HG03103 (cell line): Measurements from ENCODE around the gene MAFG.

Source experiments
- ATAC-seq: cut with Tn5 transposase; IDR thresholded peaks from one replicate; pipeline ENCODE4 v1.9.1; 2021; ENCODE audit warnings: low read depth; ENCODE audit not compliant: unreplicated experiment

The MAFG gene

DNA sequence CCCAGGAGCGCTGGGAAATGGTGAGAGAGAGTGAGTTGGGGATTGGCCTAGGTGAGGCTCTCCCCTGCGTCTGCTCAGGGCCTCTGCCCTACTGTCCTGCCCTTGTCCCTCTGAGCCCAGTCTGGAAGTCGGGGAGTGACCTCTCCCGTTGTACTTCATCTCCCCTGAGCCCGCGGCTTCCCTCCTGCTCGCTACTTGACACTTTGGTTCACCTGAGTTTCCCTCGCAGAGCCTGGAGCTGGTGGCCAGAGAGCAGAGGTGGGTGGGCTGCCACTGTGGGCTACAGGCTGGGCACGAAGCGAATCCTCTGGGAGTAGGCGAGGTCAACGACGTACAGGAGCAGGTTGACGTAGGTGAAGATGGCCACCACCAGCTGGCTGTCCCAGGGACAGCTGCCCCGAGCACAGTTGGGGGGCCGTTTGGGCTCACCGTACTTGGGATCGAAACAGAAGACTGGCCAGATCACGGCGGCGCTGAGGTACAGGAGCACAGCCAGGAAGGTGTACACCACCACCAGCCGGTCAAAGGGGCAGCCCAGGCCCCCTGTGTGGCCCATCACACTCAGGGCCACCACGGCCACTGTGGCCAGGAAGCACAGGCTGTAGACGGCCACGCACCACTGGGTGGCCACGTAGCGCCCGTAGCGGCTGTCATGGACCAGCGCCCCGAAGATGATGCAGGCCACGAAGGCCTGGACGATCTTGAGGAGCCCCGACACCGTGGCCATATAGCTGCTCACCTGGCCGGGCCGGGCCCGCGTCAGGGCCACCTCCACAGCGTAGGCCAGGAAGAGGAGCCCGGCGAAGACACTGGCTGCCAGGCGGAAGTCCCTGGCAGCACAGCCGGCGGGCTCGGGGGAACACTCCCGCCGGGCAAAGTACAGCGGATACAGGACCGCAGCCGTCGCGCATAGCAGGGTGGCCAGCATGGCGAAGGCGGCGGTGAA is 13.3 kb upstream of the MAFG start:
- ATAC-seq: no peak

DNA sequence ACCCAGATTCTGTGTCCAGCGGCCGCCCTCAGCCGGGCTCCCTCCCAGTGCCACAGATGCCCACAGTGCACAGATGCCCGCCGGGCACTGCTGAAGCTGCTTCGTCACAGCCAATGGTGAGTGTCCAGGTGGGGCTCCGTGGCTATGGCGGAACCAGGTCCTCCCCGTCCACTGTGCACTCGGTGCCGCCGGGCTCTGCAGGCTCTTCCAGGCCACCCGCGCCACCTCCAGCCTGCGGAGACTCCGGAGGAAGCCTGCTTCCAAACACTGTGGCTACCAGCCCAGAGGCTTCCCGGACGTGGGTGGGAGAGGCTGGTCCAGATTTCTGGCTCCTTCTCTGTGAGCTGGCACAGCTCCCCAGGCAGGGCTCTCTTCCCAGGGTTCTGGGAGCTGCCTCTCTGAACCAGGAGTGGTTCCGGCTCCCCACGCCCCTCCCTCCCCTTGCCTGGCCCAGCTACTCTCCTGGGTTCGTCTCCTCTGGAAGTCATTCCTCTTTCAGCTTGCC is 12.4 kb upstream of the MAFG start:
- ATAC-seq: no peak

DNA sequence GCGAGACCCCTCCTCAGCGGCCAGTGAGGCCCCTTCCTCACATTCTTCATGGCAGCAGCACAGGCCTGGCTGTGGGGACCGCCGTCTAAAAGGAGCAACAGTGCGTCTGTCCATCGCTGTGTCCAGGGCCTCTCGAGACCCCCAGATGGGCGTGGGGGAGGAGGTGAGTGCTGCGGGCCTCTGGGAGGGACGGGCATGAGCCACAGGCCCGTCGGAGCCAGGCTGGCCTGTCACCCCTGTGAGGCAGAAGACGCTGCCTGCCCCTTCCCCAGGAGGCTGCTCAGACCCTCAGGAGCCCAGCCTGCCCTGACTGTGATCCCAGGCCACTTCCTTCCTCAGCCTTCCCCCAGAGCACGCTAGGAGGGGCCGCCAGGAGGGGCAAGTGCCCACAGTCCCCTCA is 11.7 kb upstream of the MAFG start:
- ATAC-seq: no peak

DNA sequence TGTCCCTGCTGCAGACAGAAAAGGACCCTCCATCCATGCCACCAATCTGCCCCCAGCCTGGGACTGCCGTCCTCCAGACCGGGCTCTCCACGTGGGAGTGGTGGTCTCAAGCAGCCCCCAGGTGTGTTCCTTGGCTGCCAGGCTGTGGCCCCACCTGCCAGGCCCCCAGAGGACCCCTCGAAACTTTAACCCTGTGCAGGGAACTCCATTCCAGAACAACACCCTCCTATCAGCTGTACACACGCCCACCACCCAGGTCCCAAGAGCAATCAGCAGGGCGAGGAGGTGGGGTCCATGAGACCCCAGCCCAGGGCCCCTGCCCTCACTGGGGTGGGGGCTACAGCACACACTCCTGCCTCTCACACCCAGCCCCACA is 8.2 kb upstream of the MAFG start:
- no peak for ATAC-seq

DNA sequence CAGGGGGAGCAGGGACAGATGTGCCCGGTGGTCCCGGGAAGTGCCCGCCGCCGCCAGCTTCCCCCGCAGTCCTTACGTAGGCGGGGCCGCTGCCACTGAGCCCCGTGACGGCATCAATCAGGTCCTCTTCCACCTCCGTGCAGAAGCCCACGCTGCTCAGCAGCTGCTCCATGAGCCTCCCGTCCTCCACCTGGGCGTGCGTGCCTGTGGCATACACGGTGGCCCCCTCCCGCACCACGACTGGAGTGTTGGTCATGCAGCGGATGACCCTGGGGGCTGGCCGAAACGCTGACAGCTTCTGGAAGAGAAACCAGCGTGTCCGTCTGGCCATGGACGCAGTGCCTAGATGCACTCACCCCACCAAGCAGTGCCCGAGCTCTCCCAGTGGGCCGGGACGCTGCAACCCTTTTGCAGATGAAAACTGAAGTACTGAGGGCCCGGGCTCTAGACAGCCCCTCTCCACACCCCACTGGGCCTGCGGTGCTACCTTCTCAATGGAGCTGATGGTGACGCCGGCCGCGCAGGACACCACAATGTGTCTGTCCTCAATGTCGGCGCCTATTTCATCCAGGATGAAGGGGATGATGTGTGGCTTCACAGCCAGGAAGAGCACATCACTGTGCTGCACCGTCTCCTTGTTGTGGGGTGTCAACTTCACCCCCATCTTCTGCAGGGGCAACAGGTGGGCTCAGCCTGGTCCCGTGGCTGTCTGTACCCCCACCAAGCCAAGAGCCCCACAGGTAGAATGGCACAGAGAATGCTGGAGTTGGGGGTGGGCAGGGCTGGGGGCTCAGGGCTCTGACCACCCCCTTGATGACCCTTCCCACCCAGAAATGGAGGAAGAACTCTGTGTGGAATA is 7.5 kb upstream of the MAFG start:
- ATAC-seq: no peak

DNA sequence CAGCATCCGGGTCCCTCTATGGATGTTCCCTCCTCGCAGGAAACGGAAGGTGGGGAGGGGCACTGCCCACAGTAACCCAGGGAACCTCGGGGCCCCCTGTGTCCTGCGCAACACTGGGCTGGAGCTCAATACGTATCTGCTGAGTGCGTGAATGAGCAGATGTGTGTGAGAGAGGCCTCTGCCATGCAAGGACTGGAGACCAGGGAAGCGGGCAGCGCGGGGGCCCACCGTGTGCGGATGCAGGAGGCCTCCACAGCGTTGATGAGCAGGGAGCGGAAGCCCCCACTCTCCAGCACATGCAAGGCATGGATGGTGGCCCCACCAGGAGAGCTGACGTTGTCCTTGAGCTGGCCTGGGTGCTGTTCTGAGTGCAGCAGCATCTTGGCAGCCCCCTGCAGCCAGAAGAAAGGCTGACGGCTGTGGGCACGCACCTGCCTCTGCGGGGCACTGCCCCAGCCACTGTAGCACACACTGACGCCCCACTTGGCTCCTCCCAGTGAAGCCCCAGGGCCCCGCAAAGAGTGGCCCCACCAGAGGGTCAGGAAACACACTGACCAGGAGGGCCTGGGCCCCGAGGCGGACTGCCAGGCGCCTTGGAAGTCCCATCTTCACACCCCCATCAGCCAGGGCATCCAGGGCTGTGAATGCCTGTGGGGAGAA is 6.7 kb upstream of the MAFG start:
- ATAC-seq: no peak

DNA sequence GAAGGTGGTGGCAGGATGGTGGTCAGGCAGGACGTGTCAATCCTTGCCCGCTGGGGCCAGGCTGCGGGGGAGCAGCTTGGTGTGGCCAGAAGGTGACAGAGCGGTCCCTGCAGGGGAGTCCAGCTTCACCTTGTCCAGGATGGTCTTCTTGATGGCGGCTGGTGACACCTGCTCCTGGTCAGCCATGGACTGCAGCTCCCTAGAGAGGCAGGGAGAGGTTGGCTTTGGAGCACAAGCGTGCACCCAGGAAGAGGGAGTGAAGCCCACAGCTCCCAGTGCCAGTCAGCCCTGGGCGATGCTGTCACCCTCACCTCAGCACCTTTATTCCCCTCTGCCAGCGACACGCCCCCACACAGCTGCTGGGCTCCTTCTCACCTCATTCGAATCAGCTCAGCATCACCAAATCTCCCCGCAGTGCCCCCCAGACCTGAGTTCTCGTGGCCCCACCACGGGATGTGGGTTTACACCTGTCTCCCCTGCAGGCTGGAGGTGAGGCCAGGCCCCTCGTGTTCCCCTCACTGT is 5.7 kb upstream of the MAFG start:
- no peak for ATAC-seq

DNA sequence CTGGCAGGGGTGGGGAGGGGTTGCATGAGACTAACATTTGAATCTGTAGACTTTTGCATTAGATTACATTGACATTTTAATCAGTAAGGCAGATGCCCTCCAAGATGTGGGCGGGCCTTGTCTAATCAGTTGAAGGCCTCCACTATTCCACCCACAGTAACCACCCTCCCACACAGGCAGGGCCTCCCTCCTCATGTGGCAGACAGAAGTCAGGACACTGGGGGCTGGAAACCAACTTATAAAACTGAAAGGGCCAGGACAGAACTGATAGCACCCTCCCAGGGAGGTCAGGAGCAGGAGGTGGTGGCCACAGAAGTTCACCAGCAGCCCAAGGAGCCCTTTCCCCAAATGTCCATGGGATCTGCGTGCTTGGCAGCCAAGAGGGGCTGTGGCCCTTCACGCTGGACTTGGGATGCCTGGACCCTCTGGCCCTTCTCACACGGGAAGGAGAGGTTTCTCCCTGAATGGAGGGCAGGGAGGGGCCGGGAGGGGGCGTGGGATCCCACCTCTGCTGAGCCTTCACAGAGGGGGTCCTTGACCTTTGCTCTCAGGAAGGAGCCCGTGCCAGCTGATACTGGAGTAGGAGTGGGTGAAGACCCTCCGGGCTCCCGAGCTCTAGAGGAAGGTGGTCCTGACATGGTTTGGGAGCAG is 4.9 kb upstream of the MAFG start:
- no peak for ATAC-seq

DNA sequence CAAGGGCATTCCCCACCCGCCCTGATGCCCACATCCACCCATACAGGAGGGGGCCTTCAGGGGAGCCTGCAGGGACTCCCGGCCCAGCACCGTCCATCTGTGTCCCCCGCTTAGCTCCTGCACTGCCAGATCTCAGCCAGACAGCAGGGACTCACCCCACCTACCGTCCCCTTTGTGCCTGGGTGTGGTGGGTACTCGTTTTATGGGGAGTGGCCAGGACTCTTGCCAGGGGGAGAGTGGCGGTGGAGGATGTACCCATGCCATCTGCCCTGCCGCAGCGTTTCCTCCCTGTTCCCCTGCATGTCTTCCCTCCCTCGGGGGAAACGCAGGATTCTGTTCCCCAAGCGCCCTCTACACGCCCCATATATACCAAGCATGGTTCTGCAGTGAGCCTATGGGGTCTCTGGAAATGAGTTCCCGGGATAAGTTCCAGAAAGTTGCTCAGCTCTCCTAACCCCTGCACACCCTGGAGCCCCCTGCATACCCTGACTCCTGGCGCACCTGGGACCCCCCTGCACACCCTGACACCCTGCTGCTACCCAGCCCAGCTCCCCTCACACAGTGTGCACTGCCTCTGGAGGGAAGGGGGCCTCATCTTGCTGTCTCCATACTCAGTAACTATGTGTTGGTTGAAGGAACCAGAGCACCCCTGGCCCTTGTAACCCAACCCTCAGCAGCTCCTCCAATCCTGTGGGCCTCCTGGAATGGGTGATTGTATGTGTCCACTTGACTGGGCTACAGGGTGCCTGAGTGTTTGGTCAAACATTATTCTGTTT is 4.2 kb upstream of the MAFG start:
- no peak for ATAC-seq

DNA sequence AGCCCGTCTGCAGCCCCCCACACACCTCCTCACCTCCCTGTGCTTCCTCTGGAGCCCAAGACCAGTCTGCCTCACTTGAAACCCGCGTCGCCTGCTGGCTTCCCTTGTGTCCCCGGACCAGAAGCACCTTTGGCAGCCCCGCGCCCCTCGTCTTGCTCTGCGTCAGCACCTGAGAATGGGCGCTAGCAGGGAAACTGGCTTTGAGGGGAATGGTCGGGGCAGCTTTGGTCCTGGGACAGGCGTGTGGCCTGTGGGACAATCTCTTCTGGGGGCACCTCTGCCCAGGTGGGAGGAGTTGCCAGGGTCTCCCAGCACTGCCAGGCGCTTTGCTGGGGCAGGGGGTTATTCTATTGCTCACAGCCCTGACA is 3.6 kb upstream of the MAFG start:
- ATAC-seq: no peak

DNA sequence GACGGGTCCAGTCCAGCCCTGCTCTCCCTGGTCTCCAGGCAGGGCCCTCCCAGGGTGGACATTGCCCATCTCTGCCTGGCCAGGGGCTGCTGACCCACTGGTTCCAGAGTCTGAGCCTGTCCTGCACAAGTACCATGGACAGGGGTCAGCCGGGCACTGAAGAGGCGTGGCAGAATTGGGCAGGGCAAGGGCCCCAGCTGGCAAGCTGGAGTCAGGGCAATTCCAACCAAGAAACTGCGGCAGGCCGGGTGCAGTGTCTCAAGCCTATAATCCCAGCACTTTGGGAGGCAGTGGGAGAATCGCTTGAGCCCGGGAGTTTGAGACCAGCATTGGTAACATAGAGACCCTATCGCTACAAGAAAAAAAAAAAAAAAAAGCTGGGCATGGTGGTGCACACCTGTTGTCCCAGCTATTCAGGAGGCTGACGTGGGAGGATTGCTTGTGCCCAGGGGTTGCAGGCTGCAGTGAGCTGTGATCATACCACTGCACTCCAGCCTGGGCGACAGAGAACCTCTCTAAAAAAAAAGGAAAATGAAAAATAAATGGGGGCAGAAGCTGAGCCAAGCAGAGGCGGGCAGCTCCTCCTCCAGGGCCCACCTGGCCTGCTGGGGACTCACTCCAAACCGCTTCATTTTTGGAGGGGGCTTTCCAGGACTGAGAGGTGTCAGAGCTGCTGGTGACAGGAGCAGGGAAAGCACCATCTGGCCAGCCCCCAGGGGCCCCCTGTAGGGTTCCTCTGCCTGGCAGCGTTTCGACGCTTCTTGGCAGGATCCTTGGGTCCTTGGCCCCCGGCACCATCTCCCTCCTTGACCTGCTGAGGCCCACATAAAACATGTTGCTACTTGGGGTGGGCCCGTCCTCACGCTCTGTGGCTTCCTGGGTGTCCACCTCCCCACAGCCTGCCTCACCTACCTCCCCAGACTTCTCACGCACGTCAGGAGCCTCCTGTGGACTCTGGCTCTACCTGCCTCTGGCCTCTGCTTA is 2.9 kb upstream of the MAFG start:
- ATAC-seq: no peak

DNA sequence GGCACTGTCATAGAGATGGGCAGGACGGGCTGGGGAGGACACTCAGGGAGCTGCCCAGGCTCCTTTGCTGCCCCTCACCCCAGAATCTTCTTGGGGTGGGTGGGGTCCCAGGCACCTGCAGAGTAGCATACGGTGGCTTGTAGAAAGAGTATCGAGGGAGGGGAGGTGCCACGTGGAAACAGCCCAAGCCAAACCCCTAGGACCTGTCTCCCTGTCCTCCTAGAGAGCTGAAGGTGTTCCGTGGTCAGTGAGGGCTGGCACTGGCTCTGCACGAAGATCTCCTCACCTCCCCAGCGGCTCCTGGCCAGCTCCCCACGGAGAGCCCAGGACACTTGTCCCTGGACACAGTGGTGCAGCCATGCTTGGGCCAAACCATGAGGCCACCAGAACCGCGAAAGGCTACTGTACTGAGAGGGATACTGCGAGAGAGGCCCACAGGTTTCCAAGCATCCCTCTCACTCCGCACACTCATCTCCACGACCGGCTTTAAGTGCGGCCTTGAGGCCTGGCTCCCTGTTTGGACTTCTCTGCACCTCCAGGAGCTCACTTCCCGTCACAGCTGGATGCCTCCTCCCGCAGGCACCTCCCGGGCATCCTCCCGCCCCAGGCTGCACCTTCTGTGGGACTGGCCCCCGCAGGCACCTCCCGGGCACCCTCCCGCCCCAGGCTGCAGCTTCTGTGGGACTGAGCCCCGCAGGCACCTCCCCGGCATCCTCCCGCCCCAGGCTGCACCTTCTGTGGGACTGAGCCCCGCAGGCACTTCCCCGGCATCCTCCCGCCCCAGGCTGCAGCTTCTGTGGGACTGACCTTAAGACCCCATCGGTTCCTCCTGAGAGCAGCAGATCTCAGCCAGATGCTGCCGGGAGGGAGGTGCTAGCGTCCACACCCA is 2.0 kb upstream of the MAFG start:
- no peak for ATAC-seq

DNA sequence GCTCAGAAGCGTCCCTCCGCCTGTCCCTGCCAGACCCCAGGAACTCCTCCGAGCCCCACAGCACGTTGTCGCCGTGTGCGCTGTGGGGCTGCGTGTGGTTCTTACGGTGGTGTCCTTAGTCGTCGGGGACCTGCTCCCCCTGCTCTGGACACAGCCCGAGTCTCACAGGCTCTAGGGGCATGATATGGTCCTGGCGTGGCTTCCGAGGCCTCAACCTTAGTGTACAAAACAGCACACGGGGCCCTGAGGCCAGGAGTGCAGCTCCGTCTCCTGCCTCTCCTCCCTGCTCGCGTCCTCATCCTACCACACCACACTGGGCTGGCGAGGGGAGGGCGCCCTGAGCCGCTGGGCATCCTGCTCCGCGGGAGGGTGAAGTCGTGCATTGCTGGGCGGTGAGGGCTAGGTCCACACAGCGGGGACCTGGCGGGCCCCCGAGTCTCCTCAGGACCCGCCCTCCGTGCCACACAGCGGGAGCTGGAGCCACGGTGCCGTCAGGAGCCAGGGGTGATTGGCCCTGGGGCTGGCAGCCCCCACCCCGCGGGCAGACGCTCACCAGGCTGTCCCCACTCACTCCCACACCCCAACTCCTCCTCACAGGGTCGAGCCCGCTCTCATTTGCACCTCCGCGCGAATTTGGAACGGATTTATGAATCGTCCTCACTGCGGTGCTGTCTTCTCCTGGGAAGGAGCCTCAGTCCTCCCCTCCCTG is 1.2 kb upstream of the MAFG start:
- no peak for ATAC-seq

DNA sequence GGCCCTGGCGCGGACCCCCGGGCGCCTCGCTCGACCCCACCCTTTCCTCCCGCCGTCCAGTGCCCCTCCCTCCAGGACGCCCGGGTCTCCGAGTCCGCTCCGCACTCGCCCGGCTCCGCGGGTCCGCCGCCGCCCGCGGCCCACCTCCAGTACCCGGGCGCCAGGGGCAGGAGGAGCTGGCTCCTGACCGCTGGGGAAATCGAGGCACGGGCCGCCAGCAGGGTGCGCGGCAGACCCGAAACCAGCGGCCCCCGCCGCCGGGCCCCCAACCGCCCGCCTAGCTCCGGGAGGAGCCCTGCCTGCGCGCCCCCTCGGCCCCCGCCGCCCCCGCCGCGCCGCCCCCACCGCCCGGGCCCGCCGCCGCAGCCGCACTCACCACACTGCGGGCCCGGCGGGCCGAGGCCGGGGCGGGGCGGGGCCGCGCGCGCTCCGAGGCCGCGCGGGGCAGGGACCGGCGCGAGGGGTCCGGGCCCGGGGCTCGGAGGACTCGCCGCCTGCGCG is 333 bp downstream of the MAFG start:
- ATAC-seq: no peak

DNA sequence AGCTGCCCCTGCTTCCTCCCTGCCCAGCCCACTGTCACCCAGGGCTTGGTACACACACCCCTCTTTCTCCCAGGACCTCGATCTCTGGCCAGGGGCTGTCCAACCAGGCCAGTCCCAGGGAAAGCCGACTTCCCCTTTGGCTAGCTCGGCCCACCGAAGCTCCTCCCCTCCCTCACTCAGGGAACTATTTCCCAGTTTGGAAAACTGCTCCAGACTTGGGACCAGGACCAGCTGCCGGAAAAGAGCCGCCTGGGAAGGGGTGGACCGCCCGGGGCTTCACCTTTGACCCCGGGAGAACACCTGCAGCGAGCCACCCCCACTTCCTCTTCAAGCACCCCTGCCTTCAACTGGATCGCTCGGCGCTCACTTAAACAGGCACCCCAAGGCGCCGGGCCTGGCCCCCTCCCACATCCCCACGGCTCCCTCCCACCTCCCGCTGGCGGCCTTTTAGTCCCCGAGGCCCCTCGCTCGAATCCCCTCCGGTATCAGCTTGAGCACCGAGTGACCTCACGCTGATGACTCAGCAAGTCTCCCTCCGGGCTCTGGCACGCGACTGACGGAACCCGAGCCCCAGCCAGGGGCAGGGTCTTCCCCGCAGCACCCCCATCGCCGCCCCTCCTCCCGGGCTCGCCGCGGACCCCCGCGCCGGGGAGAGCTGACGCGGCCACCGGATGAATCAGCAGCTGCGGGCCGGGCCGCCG is 934 bp downstream of the MAFG start:
- ATAC-seq: no peak

DNA sequence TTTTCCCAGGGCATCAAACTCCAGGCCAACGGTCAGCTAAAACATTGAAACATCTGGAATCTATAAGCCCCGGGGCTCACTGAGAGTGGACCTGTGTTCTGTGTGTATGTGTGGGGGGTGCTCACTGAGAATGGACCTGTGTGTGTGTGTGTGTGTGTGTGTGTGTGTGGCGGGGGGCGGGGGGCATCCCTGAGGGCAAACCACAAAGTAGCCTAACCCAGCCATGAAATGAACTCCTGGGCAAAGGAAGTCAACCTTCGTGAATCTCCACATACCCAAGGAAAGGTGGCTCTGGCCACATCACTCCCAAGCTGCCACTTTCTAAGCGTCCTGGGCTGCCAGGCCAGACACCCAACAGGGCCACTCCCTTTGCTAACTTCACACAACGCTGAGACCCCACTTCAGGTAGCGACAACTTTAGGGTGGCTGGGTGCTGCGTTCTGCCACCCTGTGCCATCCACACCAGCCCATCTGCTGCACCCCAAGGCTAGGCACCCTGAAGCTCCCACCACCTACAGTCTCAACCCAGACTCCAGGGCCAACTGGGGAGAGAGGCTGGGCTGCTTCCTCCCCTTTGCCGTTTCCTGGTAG is 1.6 kb downstream of the MAFG start:
- ATAC-seq: no peak
